ENCODE data around the gene TEKT5.

GRCh38 chr16:10622036-10622921, 72.5 kb downstream of the TEKT5 start:
- TF ChIP-seq GATA2 (IDR thresholded peaks at IDR 0.05; ENCODE audit: low read depth, low read length) (no peak), GATA3 (IDR thresholded peaks at IDR 0.05; ENCODE audit: low read depth, low read length) (no peak)

All from SH-SY5Y (cell line).